Left ventricle myocardium inferior (tissue), 1 donor: Measurements from ENCODE around the gene DNAAF3. TPM values are rescaled to one million over a fixed set of nuclear protein-coding genes. Genes with fewer than 3 reads are reported as not detected.
A peak's percentile ranks its signal among the peaks of the same experiment; 100 is the strongest.
"Not testable (repeated sequence)": the region's sequence is repeated elsewhere in the genome, so short reads cannot be mapped to it uniquely, and the experiment has no call there.

Experiments
- DNase-seq: peaks from one replicate; pipeline ENCODE4 v3.0.0-alpha.2; 2020
- H3K27ac ChIP-seq: fragments of 200-600 bp; replicated peaks from 2 replicates; pipeline ENCODE4 v1.8.0; 2021
- H3K27me3 ChIP-seq: fragments of 200-600 bp; 2 replicates; pipeline ENCODE4 v1.8.0; 2021; ENCODE audit warnings: low read depth
- H3K36me3 ChIP-seq: fragments of 200-600 bp; 2 replicates; pipeline ENCODE4 v1.8.0; 2021
- H3K4me1 ChIP-seq: fragments of 200-600 bp; 2 replicates; pipeline ENCODE4 v1.8.0; 2021
- H3K4me3 ChIP-seq: fragments of 200-600 bp; 2 replicates; pipeline ENCODE4 v1.8.0; 2021; ENCODE audit warnings: mild to moderate bottlenecking, moderate library complexity
- H3K9me3 ChIP-seq: fragments of 200-600 bp; replicated peaks from 2 replicates; pipeline ENCODE4 v1.8.0; 2021
- CTCF ChIP-seq: fragments of 200-600 bp; IDR thresholded peaks from 2 replicates; pipeline ENCODE4 v1.8.0; 2021; ENCODE audit warnings: antibody characterized with exemption, mild to moderate bottlenecking, borderline replicate concordance
- intact Hi-C: fragments of 100-400 bp; cut with micrococcal nuclease; formaldehyde crosslinking; loops from one replicate; pipeline ENCODE4 v1.11.0; 2022
- total RNA-seq: library from RNA; stranded (reverse); fragmentation: NEBNext Ultra II Directional; extraction: Animal tissue kit (Norgen Biotek cat#: 25700); gene quantifications from one replicate; pipeline ENCODE4 v1.2.1, GENCODE V29; 2021
- donor health status: DM: no; HTN: yes; CAD: no; lungs with severe emphysema.

DNAAF3 gene
- total RNA-seq, 1 donor from 2014 or later = 1.8 TPM

- peak; percentile 86 for DNase-seq
- Histone ChIP-seq H3K4me3 (peak overlapping the region; percentile 77), H3K27me3 (peaks cover 60% of the 10 kb centered on the region), H3K9me3 (no peaks in the 10 kb centered on the region), H3K36me3 (peaks cover 17% of the 10 kb centered on the region), H3K27ac (peak overlapping the region; percentile 95), H3K4me1 (peaks cover 44% of the 10 kb centered on the region)
- intact Hi-C loops = no loop called here
- no peak for TF ChIP-seq CTCF
These were observed 7.3 kb downstream of the DNAAF3 start for GRCh38 chr19:55158848-55159749.

- no peaks in the 10 kb centered on the region for H3K9me3 ChIP-seq
- peak overlapping the region; percentile 95 for H3K27ac ChIP-seq
- no peak for DNase-seq
- intact Hi-C loops = no loop called here
- H3K36me3 ChIP-seq = peaks cover 21% of the 10 kb centered on the region
- peaks cover 58% of the 10 kb centered on the region for H3K27me3 ChIP-seq
- H3K4me3 ChIP-seq = peak overlapping the region; percentile 77
- peaks cover 49% of the 10 kb centered on the region for H3K4me1 ChIP-seq
- no peak for TF ChIP-seq CTCF
These were observed 8.0 kb downstream of the DNAAF3 start for GRCh38 chr19:55158423-55158822.

GRCh38 chr19:55157064-55157908, 9.1 kb downstream of the DNAAF3 start, which contains the start of gene TNNI3:
Gene TNNI3 (minus strand): TSS chr19:55157732. CDS start chr19:55157589, 143 bp downstream.
- intact Hi-C loops = no loop called here
- peak within 1 kb of the TSS; percentile 77 for H3K4me3 ChIP-seq
- peak within 1 kb of the TSS; percentile 95 for H3K27ac ChIP-seq
- no peak for TF ChIP-seq CTCF
- peak; percentile 77 for DNase-seq
- H3K36me3 ChIP-seq = peaks cover 32% of the 10 kb centered on the region
- H3K9me3 ChIP-seq = no peaks in the 10 kb centered on the region
- peaks cover 60% of the 10 kb centered on the region for H3K4me1 ChIP-seq
- peaks cover 52% of the 10 kb centered on the region for H3K27me3 ChIP-seq

GRCh38 chr19:55156202-55157063, 10.0 kb downstream of the DNAAF3 start:
- Histone ChIP-seq H3K27ac (peak overlapping the region; percentile 95), H3K9me3 (no peaks in the 10 kb centered on the region), H3K36me3 (peaks cover 32% of the 10 kb centered on the region), H3K4me3 (peak overlapping the region; percentile 77), H3K4me1 (peaks cover 69% of the 10 kb centered on the region), H3K27me3 (peaks cover 43% of the 10 kb centered on the region)
- no peak for TF ChIP-seq CTCF
- DNase-seq = peak; percentile 63
- intact Hi-C loops = no loop called here

- DNase-seq, intact Hi-C loops, H3K9me3 ChIP-seq: not testable (repeated sequence)
- Histone ChIP-seq H3K27ac (peak overlapping the region; percentile 95), H3K4me1 (peaks cover 73% of the 10 kb centered on the region), H3K36me3 (peaks cover 32% of the 10 kb centered on the region), H3K4me3 (peak overlapping the region; percentile 77), H3K27me3 (peaks cover 37% of the 10 kb centered on the region)
These were observed 10.6 kb downstream of the DNAAF3 start for GRCh38 chr19:55155784-55156183.
